ENCODE data around the gene POMT1.

The POMT1 gene

DNA sequence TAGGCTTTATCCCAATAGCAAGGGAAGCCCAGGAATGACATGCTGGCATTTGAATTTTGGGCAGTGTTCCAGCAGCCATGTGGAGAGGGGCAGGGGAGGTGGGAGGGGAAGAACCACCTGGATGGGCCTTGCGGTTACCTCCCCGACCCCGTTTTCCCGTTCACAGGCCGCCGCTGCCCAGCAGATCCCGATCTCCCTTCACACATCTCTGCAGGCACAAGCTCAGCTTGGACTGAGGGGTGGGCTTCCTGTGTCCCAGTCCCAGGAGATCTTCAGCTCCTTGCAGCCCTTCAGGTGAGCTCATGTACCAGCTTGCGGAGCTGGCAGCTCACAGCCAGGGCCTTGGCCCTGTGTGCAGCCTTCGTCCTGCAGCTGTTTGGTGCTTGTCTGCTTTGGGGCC, 15.7 kb upstream of the POMT1 start:
- TF ChIP-seq, protein P1, sequence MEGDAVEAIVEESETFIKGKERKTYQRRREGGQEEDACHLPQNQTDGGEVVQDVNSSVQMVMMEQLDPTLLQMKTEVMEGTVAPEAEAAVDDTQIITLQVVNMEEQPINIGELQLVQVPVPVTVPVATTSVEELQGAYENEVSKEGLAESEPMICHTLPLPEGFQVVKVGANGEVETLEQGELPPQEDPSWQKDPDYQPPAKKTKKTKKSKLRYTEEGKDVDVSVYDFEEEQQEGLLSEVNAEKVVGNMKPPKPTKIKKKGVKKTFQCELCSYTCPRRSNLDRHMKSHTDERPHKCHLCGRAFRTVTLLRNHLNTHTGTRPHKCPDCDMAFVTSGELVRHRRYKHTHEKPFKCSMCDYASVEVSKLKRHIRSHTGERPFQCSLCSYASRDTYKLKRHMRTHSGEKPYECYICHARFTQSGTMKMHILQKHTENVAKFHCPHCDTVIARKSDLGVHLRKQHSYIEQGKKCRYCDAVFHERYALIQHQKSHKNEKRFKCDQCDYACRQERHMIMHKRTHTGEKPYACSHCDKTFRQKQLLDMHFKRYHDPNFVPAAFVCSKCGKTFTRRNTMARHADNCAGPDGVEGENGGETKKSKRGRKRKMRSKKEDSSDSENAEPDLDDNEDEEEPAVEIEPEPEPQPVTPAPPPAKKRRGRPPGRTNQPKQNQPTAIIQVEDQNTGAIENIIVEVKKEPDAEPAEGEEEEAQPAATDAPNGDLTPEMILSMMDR (IDR thresholded peaks at IDR 0.05; ENCODE audit: insufficient read depth, missing control alignments), result no peak

DNA sequence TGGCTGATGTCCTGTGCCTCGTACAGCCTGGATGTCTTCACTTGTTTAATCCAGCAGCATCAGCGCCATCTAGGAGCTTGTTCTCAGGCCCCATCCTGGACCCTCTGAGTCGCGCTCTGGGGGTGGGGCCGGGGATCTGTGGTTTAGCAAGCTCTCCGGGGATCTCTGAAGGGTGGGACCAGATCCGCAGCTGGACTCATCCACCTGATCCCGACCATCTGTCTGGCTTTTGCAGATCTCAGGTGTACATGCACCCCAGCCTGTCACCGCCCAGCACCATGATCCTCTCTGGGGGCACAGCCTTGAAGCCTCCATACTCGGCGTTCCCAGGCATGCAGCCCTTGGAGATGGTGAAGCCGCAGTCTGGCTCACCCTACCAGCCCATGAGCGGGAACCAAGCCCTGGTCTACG, 15.1 kb upstream of the POMT1 start:
- TF ChIP-seq, protein P1 (IDR thresholded peaks at IDR 0.05; ENCODE audit: insufficient read depth, missing control alignments), result no peak
- DNase-seq (ENCODE audit: insufficient read length, low spot score), result peak; percentile 49
- no peak for FAIRE-seq

More for the DNA sequence above, 15.7 kb upstream of the POMT1 start:
- DNase-seq (ENCODE audit: insufficient read length, low spot score) (no peak), FAIRE-seq (no peak)

DNA sequence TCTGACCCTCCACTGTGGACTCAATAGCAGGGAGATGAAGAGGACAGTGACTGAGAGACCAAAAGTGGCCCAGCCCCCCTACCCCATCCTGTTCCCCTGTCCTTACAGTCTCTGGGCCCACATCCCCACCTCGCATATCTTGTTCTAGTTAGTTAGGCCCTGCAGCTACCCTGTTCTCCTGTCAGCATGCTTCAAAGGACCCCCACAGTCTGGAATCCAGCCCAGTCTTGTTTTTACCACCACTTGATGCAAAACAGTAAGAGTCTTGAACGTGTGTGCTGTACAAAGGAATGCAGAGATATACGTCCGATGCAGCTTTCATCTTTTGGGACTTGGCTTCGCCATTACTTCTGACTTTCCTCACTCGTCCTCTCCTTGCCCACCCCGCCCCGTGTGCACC, 12.2 kb upstream of the POMT1 start:
- TF ChIP-seq, protein P1 (IDR thresholded peaks at IDR 0.05; ENCODE audit: insufficient read depth, missing control alignments), result no peak
- DNase-seq (ENCODE audit: insufficient read length, low spot score), result no peak
- FAIRE-seq, result no peak

DNA sequence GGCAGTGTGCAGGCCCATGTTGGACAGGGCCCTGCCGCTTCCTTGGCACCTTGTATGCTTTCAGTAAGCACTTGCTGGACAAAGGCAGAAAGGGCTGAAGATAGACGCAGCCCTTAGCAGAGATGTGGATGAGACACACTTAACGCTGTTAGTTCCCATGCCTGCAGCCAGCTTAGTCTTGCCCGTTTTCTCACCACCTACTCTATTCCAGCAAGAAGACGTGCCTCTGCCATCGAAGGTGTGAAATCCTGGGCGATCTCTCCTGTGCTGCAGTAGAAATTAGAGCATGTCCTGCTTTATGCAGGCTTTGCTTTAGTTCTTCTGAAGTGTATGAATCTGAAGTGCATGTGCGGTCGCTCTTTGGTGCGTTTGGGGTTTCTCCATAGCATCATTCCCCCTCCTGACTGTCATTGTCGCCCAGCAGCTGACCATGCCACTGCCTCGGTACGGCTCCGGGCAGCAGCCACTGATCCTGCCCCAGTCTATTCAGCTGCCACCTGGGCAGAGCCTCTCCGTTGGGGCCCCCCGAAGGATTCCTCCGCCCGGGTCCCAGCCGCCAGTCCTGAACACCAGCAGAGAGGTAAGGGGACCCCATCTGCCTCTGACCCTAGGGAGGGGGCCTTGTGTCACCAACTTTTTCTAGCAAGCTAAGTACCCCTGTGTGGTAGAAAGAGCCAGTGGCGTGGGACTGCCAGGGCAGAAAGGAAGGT, 11.6 kb upstream of the POMT1 start:
- no peak for FAIRE-seq
- DNase-seq (ENCODE audit: insufficient read length, low spot score), result no peak
- TF ChIP-seq, protein P1 (IDR thresholded peaks at IDR 0.05; ENCODE audit: insufficient read depth, missing control alignments), result no peak

DNA sequence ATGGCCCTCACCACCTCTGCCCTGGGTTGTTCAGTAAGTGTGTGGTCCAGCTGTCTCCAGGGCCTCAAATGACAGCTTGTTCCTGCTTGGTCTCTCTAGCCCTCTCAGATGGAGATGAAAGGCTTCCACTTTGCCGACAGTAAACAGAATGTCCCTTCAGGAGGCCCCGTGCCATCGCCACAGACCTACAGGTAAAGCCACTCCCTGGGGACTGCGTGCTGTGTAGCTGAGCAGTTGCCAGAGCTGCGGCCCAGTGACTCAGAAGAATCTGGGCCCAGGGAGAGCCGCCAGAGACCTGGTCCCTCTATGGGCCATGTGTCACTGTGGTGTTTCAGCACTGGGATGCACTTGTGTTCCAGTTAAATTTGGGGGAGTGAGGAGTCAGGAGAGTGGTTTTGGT, 10.6 kb upstream of the POMT1 start:
- FAIRE-seq (no peak), DNase-seq (ENCODE audit: insufficient read length, low spot score) (no peak)
- TF ChIP-seq, protein P1 (IDR thresholded peaks at IDR 0.05; ENCODE audit: insufficient read depth, missing control alignments), result no peak

DNA sequence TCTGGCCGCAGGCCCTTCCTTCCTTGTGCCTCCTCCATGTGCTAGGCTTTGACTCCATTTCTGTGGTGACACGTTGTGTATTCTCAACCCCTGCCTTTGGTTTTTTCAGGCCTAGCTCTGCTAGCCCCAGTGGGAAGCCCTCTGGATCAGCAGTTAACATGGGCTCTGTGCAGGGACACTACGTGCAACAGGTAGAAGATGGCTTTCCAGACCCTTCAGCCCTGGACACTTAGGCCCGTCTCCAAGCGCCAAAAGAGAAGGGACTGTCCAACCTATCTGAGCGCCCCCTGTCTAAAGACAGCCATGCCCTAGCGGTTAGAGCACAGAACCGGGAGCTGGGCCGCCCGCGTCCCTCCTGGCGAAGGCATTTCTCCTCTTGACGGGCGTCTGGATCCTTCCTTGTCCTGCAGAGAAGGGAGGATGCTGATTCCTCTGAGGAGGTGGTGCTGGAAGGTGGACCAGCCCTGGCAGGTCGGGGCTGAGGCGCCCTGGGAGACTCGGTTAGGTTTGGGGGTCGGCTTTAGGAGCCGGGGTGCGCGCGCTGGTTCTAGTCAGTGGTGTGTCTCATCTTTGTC, 8.3 kb upstream of the POMT1 start:
- TF ChIP-seq, protein P1 (IDR thresholded peaks at IDR 0.05; ENCODE audit: insufficient read depth, missing control alignments), result no peak
- FAIRE-seq (no peak), DNase-seq (ENCODE audit: insufficient read length, low spot score) (no peak)

DNA sequence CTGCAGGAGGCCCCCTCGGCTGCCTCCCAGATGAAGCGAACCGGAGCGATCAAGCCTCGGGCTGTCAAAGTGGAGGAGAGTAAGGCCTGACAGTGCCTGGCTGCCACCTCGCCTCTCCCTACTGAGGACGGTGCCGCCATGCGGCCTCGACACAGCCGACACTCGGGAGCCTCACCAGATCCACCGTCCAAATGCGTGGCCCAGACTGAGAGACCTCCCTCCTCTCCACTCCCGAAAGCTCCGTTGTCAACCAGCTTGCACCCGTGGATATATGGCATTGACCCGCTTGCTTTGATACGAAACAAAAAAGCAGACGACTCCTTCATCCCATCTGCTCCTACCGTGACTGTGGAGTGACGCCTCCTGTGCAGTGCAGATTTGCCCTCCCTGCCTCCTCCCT, 6.9 kb upstream of the POMT1 start:
- no peak for DNase-seq (ENCODE audit: insufficient read length, low spot score)
- TF ChIP-seq, protein P1 (IDR thresholded peaks at IDR 0.05; ENCODE audit: insufficient read depth, missing control alignments), result no peak
- FAIRE-seq, result no peak
